ENCODE results near the gene PHC2.

The PHC2 gene

GRCh38 chr1:33348676-33349080 lies 82.2 kb downstream of the PHC2 start:
- no peak for DNase-seq

GRCh38 chr1:33348194-33348593 lies 82.7 kb downstream of the PHC2 start:
- DNase-seq, result no peak

- DNase-seq, result no peak
Observed at GRCh38 chr1:33347650-33347992, 83.3 kb downstream of the PHC2 start.

- no peak for DNase-seq
Observed at GRCh38 chr1:33346927-33347649, 83.8 kb downstream of the PHC2 start.

GRCh38 chr1:33346533-33346926 lies 84.4 kb downstream of the PHC2 start:
- no peak for DNase-seq

- no peak for DNase-seq
Observed at GRCh38 chr1:33344896-33345560, 85.9 kb downstream of the PHC2 start.

GRCh38 chr1:33343539-33343938 lies 87.4 kb downstream of the PHC2 start:
- DNase-seq, result no peak

GRCh38 chr1:33342041-33342723 lies 88.7 kb downstream of the PHC2 start:
- no peak for DNase-seq

- no peak for DNase-seq
Observed at GRCh38 chr1:33341190-33341589, 89.7 kb downstream of the PHC2 start.

- no peak for DNase-seq
Observed at GRCh38 chr1:33339413-33339812, 91.5 kb downstream of the PHC2 start.

GRCh38 chr1:33338440-33339211 lies 92.3 kb downstream of the PHC2 start:
- DNase-seq, result no peak

GRCh38 chr1:33338048-33338439 lies 92.9 kb downstream of the PHC2 start:
- no peak for DNase-seq

- DNase-seq, result no peak
Observed at GRCh38 chr1:33337441-33337840, 93.5 kb downstream of the PHC2 start.

- DNase-seq, result no peak
Observed at GRCh38 chr1:33336580-33336979, 94.3 kb downstream of the PHC2 start.

GRCh38 chr1:33335020-33335419 lies 95.9 kb downstream of the PHC2 start:
- DNase-seq, result no peak

- DNase-seq, result no peak
Observed at GRCh38 chr1:33334081-33334552, 96.8 kb downstream of the PHC2 start.

- DNase-seq, result no peak
Observed at GRCh38 chr1:33332881-33333280, 98.0 kb downstream of the PHC2 start.

- DNase-seq, result no peak
Observed at GRCh38 chr1:33332357-33332789, 98.5 kb downstream of the PHC2 start.

- DNase-seq, result no peak
Observed at GRCh38 chr1:33331444-33332356, 99.2 kb downstream of the PHC2 start.

GRCh38 chr1:33330906-33331305 lies 100.0 kb downstream of the PHC2 start:
- no peak for DNase-seq

- no peak for DNase-seq
Observed at GRCh38 chr1:33330361-33330890, 100.5 kb downstream of the PHC2 start.
